Kidney epithelial cell (primary cell): Measurements from ENCODE around the gene PRKX. TPM values are rescaled to one million over a fixed set of nuclear protein-coding genes. Genes with fewer than 3 reads are reported as not detected.

Experiments
- DNase-seq: peaks from one replicate; pipeline ENCODE4 v3.0.0-alpha.2; 2010; ENCODE audit warnings: low read depth
- H3K27me3 ChIP-seq: 2 replicates; pipeline ENCODE4 v1.6.0; 2011; ENCODE audit warnings: low read length; ENCODE audit not compliant: control insufficient read depth, insufficient read depth
- H3K36me3 ChIP-seq: 2 replicates; pipeline ENCODE4 v1.5.1; 2011; ENCODE audit warnings: low read length; ENCODE audit not compliant: control insufficient read depth, insufficient read depth
- H3K4me3 ChIP-seq: 2 replicates; pipeline ENCODE4 v1.5.1; 2011; ENCODE audit warnings: low read depth, mild to moderate bottlenecking, control low read depth, low read length
- CTCF ChIP-seq: IDR thresholded peaks from 2 replicates; pipeline ENCODE4 v1.5.1; 2011; ENCODE audit warnings: mild to moderate bottlenecking, moderate library complexity, low read length, control low read depth, inconsistent platforms; ENCODE audit not compliant: insufficient read depth, poor library complexity, severe bottlenecking
- total RNA-seq: library from RNA; depleted of rRNA; stranded (reverse); fragments of >200 nt; gene quantifications from 2 replicates; pipeline ENCODE4 v1.2.3, GENCODE V29; 2015

PRKX gene
- total RNA-seq, 1 donor from 2014 or later = 20.1 TPM

- H3K4me3 ChIP-seq = no peak overlapping the region
- no peak for DNase-seq
- H3K27me3 ChIP-seq = no peaks in the 10 kb centered on the region
- H3K36me3 ChIP-seq = no peaks in the 10 kb centered on the region
- TF ChIP-seq CTCF = no peak
Measured at GRCh38 chrX:3589474-3589873, 124.0 kb downstream of the PRKX start.

- no peak for TF ChIP-seq CTCF
- DNase-seq = no peak
- H3K4me3 ChIP-seq = no peak overlapping the region
- H3K36me3 ChIP-seq = no peaks in the 10 kb centered on the region
- no peaks in the 10 kb centered on the region for H3K27me3 ChIP-seq
Measured at GRCh38 chrX:3585719-3586118, 127.7 kb downstream of the PRKX start.

- Histone ChIP-seq H3K27me3 (no peaks in the 10 kb centered on the region), H3K4me3 (no peak overlapping the region), H3K36me3 (no peaks in the 10 kb centered on the region)
- no peak for DNase-seq
- no peak for TF ChIP-seq CTCF
Measured at GRCh38 chrX:3584415-3584996, 128.9 kb downstream of the PRKX start.

GRCh38 chrX:3582451-3582850 lies 131.0 kb downstream of the PRKX start:
- Histone ChIP-seq H3K36me3 (no peaks in the 10 kb centered on the region), H3K4me3 (no peak overlapping the region), H3K27me3 (no peaks in the 10 kb centered on the region)
- no peak for DNase-seq
- no peak for TF ChIP-seq CTCF

- no peaks in the 10 kb centered on the region for H3K27me3 ChIP-seq
- no peak for DNase-seq
- H3K36me3 ChIP-seq = no peaks in the 10 kb centered on the region
- TF ChIP-seq CTCF = no peak
- H3K4me3 ChIP-seq = no peak overlapping the region
Measured at GRCh38 chrX:3581609-3582108, 131.8 kb downstream of the PRKX start.

- no peaks in the 10 kb centered on the region for H3K36me3 ChIP-seq
- H3K27me3 ChIP-seq = no peaks in the 10 kb centered on the region
- H3K4me3 ChIP-seq = no peak overlapping the region
- DNase-seq = no peak
- no peak for TF ChIP-seq CTCF
Measured at GRCh38 chrX:3577551-3577950, 135.9 kb downstream of the PRKX start.
